ENCODE data around the gene AP3D1. TPM values are rescaled to one million over a fixed set of nuclear protein-coding genes. Genes with fewer than 3 reads are reported as not detected.

AP3D1 gene
- 123 and 169 TPM in 2 replicates for total RNA-seq

DNA sequence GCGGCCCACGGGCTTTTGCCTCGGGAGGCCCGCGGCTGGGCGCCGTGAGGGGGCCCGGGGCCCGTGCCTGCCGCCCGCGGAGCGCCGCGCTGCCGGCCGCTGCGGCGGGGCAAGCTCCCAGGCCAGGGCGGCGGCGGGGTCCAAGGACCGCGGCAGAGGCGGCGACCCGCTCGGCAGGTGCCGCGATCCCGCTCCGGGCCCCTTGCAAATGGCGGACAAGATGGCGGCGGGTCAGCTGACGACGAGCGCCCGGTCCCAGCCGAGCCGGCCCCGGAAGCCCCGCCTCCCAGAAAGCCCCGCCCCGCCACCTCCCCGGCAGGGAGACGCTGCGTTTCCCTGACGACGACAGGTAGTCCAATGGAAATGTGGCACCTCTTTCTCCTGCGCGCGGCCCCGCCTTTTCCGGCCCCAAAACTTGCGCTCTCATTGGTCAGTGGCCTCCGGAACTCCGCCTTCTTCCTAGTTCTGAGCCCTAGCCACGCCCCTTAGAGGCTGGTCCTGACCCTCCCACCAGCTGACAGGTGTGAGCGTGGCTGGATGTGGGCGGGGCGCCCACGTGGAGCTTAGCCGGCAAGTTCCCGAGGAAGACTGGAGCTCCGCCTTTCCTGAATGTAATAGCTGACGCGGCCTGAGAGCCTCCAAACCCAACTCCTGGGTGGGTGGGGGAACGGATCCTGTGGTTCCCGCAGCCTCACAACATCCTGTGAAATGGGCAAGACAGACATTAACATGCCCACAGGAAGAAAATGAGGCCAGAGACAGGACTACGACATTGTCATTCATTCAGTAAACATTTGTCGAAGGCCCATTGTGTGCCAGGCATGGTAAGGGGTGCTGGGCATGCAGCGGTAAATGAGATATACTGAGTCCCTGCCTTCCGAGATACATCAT lies at the start of gene AP3D1:
TSS of gene AP3D1 (minus strand) at position 228 of the 891 bp plus-strand sequence. CDS start 232 bp downstream, outside the sequence.

DNA sequence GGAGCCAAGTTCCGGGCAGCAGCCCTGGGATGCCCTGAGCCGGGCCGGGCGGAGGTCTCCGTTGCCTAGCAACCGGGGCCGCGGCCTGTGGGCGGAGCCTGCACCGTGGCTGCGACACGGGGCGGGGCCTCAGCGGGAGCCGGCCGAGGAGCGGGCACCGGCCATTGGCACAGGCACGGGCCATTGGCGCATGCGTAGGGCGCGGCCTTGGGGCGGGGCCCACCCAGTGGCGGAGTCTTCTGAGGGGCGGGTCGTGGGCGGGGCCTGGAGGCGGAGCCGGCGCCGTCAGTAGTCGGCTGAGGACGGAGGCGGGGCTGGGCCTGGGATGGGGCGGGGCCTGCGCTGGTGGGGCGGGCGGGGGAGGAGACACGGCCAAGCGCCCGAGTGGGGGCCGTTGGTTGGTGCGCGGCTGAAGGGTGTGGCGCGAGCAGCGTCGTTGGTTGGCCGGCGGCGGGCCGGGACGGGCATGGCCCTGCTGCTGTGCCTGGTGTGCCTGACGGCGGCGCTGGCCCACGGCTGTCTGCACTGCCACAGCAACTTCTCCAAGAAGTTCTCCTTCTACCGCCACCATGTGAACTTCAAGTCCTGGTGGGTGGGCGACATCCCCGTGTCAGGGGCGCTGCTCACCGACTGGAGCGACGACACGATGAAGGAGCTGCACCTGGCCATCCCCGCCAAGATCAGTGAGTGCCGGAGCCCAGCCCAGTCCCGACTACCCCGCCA lies 54.7 kb downstream of the AP3D1 start, which contains the start of gene IZUMO4:
TSS of gene IZUMO4 (plus strand) at position 436 of the 723 bp plus-strand sequence. CDS start at position 467, 31 bp downstream.

DNA sequence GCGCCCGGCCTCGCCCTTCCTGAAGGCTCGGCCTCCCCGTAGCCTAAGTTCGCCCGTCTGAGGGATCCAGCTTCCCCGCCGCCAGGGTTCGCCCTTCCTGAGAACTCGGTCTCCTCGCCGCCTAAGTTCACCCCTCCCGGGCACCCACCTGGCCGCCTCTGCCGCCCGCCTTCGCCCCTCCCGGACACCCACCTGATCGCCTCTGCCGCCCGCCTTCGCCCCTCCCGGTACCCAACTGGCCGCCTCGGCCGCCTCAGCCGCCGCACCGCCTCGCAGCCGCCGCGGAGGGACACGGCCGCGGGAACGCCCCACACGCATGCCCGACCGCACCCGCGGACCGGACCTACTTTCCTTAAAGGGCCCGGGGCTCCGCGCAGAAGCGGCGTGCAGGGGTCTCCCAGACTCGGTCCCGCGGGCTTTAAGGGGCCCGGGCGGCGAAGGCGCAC lies 55.3 kb downstream of the AP3D1 start, which contains the start of gene MOB3A:
TSS of gene MOB3A (minus strand) at position 293 of the 446 bp plus-strand sequence. CDS start 17,766 bp downstream, outside the sequence.

DNA sequence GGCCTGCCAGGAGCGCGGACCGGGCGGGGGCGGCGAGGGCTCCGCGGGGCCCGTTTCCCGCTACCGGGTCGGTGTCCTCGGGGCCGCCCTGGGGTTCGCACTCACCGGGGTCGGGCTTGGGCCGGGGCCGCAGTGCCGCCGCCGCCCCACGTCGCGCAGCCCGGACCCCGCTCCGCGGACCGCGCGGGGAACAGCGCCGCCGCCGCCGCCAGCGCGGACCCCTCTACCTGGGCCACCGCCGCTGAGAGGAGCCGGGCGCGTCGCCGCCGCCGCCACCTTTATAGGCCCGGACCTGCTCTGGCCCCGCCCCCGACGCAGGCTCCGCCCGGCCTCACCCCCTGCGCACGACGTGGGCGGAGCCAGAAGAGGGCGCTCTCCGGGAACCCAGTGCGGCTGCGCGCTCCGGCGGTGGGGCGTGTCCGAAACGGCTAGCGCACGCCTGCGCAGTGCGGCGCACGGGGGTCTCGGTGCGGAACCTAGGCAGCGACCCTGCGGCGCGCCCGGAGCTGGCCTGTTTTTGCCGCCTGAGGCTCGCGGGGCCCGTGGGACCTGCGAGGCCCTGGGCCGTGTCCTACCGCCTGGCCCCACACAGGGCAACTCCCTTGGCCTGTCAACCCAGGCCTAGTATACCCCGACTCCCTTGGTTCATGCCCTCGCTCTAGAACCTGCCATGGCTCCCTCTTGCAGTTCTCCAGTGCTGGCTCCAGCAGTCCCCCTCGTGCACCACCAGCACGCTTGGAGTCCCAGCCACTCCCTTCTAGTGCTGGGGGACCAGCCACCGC lies 100.2 kb downstream of the AP3D1 start, which contains the start of gene MKNK2:
TSS of gene MKNK2 (minus strand) at position 254 of the 782 bp plus-strand sequence. CDS start 393 bp downstream, outside the sequence.

Other genes with a start within 250 kb of the AP3D1 start
- gene ADAT3, start 246.2 kb downstream of the AP3D1 start, total RNA-seq: 2.6 and 5.1 TPM in 2 replicates
- 47.8 and 48.3 TPM in 2 replicates for gene SCAMP4, start 246.2 kb downstream of the AP3D1 start, total RNA-seq
- gene CSNK1G2, start 210.4 kb downstream of the AP3D1 start, total RNA-seq: 63.2 and 95.8 TPM in 2 replicates
- gene BTBD2, start 135.9 kb downstream of the AP3D1 start, total RNA-seq: 74.7 and 88.6 TPM in 2 replicates
- 84.5 and 103 TPM in 2 replicates for gene MKNK2, start 100.3 kb downstream of the AP3D1 start, total RNA-seq
- 42.3 and 79.2 TPM in 2 replicates for gene MOB3A, start 55.2 kb downstream of the AP3D1 start, total RNA-seq
- gene IZUMO4, start 54.7 kb downstream of the AP3D1 start, total RNA-seq: 2.2 and 2.5 TPM in 2 replicates
- 11.4 and 28.9 TPM in 2 replicates for gene DOT1L, start 12.4 kb upstream of the AP3D1 start, total RNA-seq
- 46.7 TPM in 2 replicates for gene PLEKHJ1, start 84.8 kb upstream of the AP3D1 start, total RNA-seq
- 30.9 and 32.1 TPM in 2 replicates for gene SF3A2, start 85.3 kb upstream of the AP3D1 start, total RNA-seq
- 0.37 and 2.0 TPM in 2 replicates for gene AMH, start 97.8 kb upstream of the AP3D1 start, total RNA-seq
- not detected in 2 replicates for gene JSRP1, start 104.9 kb upstream of the AP3D1 start, total RNA-seq
- not detected in 2 replicates for gene PEAK3, start 130.6 kb upstream of the AP3D1 start, total RNA-seq
- not detected in 2 replicates for gene LINGO3, start 156.6 kb upstream of the AP3D1 start, total RNA-seq
- 83.1 and 131 TPM in 2 replicates for gene LSM7, start 177.0 kb upstream of the AP3D1 start, total RNA-seq
- 23.1 and 26.2 TPM in 2 replicates for gene SPPL2B, start 177.1 kb upstream of the AP3D1 start, total RNA-seq
- under 0.01 TPM in 1 of 2 replicates, not detected in the other for gene TMPRSS9, start 208.7 kb upstream of the AP3D1 start, total RNA-seq